Camera-type eye (tissue), 1 donor: ENCODE results near the gene NCKAP5L. TPM values are rescaled to one million over a fixed set of nuclear protein-coding genes. Genes with fewer than 3 reads are reported as not detected.

Experiments used
- total RNA-seq: library from RNA; depleted of rRNA; stranded (reverse); fragments of >200 nt; gene quantifications from one replicate; pipeline ENCODE4 v1.2.3, GENCODE V29; 2014

The NCKAP5L gene
- total RNA-seq = 22.6 TPM

GRCh38 chr12:49828133-49829091 lies at the start of gene NCKAP5L:
Gene NCKAP5L (minus strand): TSS chr12:49828413. CDS start chr12:49804044, 24,369 bp downstream.

GRCh38 chr12:49842519-49843352 lies 14.5 kb upstream of the NCKAP5L start, which contains the start of gene BCDIN3D:
Gene BCDIN3D (minus strand): TSS chr12:49843106. CDS start chr12:49843087, 19 bp downstream.

Other genes starting within 250 kb of the NCKAP5L start
- gene FAM186B, start 222.8 kb downstream of the NCKAP5L start, total RNA-seq = 0.44 TPM
- gene PRPF40B, start 204.9 kb downstream of the NCKAP5L start, total RNA-seq = 27.5 TPM
- 30.1 TPM for gene FMNL3, start 121.0 kb downstream of the NCKAP5L start, total RNA-seq
- 310 TPM for gene TMBIM6, start 86.9 kb downstream of the NCKAP5L start, total RNA-seq
- 5.5 TPM for gene BCDIN3D, start 14.7 kb upstream of the NCKAP5L start, total RNA-seq
- 26.3 TPM for gene FAIM2, start 75.5 kb upstream of the NCKAP5L start, total RNA-seq
- gene AQP2, start 122.3 kb upstream of the NCKAP5L start, total RNA-seq = not detected
- gene AQP5, start 133.5 kb upstream of the NCKAP5L start, total RNA-seq = 82.5 TPM
- gene AQP6, start 144.5 kb upstream of the NCKAP5L start, total RNA-seq = 1.9 TPM
- 49.2 TPM for gene RACGAP1, start 197.1 kb upstream of the NCKAP5L start, total RNA-seq
- 8.0 TPM for gene ASIC1, start 229.2 kb upstream of the NCKAP5L start, total RNA-seq